Measurements from ENCODE around the gene AGAP1.

DNA sequence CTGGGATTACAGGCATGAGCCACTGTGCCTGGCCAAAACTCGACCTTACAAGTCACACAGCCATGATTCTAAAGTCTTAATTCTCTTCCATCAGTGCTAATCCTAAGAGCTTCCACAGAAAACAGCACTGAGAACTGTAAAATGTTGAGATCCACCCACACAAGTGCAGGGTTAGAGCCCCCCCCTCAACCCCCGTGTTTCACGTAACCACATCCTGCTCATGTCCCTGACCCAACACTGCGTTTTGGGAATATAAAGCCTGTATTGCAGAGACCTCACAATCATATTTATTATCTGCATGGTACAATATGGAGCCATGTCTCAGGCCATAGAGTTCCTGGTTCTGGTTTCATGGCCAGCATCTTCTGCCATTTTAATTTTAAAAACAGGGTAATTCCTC, 563.5 kb downstream of the AGAP1 start:
- TF ChIP-seq, protein P1, sequence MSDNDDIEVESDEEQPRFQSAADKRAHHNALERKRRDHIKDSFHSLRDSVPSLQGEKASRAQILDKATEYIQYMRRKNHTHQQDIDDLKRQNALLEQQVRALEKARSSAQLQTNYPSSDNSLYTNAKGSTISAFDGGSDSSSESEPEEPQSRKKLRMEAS (IDR thresholded peaks at IDR 0.05), result no peak
- TF ChIP-seq, protein P2, sequence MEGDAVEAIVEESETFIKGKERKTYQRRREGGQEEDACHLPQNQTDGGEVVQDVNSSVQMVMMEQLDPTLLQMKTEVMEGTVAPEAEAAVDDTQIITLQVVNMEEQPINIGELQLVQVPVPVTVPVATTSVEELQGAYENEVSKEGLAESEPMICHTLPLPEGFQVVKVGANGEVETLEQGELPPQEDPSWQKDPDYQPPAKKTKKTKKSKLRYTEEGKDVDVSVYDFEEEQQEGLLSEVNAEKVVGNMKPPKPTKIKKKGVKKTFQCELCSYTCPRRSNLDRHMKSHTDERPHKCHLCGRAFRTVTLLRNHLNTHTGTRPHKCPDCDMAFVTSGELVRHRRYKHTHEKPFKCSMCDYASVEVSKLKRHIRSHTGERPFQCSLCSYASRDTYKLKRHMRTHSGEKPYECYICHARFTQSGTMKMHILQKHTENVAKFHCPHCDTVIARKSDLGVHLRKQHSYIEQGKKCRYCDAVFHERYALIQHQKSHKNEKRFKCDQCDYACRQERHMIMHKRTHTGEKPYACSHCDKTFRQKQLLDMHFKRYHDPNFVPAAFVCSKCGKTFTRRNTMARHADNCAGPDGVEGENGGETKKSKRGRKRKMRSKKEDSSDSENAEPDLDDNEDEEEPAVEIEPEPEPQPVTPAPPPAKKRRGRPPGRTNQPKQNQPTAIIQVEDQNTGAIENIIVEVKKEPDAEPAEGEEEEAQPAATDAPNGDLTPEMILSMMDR (IDR thresholded peaks at IDR 0.05; ENCODE audit: low read depth, low read length, missing input control), result no peak
- TF ChIP-seq YY1 (IDR thresholded peaks at IDR 0.05), result no peak
- no peak for TF ChIP-seq RAD21 (IDR thresholded peaks at IDR 0.05)
- TF ChIP-seq, protein P3, sequence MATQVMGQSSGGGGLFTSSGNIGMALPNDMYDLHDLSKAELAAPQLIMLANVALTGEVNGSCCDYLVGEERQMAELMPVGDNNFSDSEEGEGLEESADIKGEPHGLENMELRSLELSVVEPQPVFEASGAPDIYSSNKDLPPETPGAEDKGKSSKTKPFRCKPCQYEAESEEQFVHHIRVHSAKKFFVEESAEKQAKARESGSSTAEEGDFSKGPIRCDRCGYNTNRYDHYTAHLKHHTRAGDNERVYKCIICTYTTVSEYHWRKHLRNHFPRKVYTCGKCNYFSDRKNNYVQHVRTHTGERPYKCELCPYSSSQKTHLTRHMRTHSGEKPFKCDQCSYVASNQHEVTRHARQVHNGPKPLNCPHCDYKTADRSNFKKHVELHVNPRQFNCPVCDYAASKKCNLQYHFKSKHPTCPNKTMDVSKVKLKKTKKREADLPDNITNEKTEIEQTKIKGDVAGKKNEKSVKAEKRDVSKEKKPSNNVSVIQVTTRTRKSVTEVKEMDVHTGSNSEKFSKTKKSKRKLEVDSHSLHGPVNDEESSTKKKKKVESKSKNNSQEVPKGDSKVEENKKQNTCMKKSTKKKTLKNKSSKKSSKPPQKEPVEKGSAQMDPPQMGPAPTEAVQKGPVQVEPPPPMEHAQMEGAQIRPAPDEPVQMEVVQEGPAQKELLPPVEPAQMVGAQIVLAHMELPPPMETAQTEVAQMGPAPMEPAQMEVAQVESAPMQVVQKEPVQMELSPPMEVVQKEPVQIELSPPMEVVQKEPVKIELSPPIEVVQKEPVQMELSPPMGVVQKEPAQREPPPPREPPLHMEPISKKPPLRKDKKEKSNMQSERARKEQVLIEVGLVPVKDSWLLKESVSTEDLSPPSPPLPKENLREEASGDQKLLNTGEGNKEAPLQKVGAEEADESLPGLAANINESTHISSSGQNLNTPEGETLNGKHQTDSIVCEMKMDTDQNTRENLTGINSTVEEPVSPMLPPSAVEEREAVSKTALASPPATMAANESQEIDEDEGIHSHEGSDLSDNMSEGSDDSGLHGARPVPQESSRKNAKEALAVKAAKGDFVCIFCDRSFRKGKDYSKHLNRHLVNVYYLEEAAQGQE (IDR thresholded peaks at IDR 0.05), result no peak
- TF ChIP-seq GABPA (IDR thresholded peaks at IDR 0.05 in 1 of 2, conservative IDR thresholded peaks at IDR 0.05 in 1 of 2), result no peak
- TF ChIP-seq EGR1 (IDR thresholded peaks at IDR 0.05; ENCODE audit: low read depth in 2 of 2), result no peak
- TF ChIP-seq TAF1 (conservative IDR thresholded peaks at IDR 0.05), result no peak

Measured in liver (tissue), 3 donors.